ENCODE data around the gene FNDC11.
"Not testable (repeated sequence)": the region's sequence is repeated elsewhere in the genome, so short reads cannot be mapped to it uniquely, and the experiment has no call there.

The FNDC11 gene, protein sequence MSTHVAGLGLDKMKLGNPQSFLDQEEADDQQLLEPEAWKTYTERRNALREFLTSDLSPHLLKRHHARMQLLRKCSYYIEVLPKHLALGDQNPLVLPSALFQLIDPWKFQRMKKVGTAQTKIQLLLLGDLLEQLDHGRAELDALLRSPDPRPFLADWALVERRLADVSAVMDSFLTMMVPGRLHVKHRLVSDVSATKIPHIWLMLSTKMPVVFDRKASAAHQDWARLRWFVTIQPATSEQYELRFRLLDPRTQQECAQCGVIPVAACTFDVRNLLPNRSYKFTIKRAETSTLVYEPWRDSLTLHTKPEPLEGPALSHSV

DNA sequence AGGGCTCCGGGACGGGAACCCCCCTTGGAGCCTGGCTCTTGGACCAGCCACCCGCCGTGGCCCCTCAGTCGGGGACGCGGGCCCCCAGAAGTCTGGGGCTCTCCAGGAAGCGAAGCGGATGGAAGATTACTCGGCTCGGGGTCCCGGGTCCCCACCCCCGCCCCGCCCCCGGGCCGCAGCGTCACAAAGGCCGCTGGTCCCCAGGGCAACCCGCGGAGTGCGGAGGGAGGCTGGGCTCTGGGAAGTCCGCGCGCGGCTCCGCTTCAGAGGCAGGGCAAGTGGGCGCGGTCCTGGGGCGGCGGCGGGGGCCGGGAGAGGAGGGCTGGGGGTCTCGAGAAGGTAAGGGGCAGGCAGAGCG lies at the start of gene FNDC11:
Gene FNDC11, plus strand, starts transcription at position 227 of the 358 bp plus-strand sequence. CDS start 1,505 bp downstream, outside the sequence.
- no peak for FAIRE-seq
- no peak for DNase-seq (ENCODE audit: low spot score)

- DNase-seq (ENCODE audit: low spot score) (no peak), FAIRE-seq (no peak)
These were observed 49.3 kb upstream of the FNDC11 start for GRCh38 chr20:63504642-63505041.

DNA sequence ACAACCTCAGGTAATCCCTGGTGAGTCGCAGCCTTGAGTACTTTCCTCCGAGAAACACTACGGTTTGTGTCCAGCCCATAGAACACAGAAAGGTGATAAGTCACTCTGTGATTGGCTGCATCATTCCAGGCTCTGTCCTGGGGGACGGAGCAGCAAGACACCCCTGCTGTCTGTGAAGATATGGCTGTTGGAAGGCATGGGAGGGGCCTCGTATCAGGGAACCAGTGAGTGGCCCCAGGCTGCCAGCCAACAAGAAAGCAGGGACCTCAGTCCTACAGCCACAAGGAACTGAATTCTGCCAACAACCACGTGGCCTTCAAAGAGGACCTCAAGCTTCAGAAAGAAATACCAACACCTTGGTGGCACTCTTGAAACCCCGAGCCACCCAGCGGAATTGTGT lies 48.7 kb upstream of the FNDC11 start:
- no peak for DNase-seq (ENCODE audit: low spot score)
- no peak for FAIRE-seq

GRCh38 chr20:63505723-63506122 lies 48.2 kb upstream of the FNDC11 start:
- FAIRE-seq: no peak

GRCh38 chr20:63507083-63507743 lies 46.7 kb upstream of the FNDC11 start:
- no peak for DNase-seq (ENCODE audit: low spot score)
- no peak for FAIRE-seq

More at GRCh38 chr20:63505723-63506122, 48.2 kb upstream of the FNDC11 start:
- no peak for DNase-seq (ENCODE audit: low spot score)

DNA sequence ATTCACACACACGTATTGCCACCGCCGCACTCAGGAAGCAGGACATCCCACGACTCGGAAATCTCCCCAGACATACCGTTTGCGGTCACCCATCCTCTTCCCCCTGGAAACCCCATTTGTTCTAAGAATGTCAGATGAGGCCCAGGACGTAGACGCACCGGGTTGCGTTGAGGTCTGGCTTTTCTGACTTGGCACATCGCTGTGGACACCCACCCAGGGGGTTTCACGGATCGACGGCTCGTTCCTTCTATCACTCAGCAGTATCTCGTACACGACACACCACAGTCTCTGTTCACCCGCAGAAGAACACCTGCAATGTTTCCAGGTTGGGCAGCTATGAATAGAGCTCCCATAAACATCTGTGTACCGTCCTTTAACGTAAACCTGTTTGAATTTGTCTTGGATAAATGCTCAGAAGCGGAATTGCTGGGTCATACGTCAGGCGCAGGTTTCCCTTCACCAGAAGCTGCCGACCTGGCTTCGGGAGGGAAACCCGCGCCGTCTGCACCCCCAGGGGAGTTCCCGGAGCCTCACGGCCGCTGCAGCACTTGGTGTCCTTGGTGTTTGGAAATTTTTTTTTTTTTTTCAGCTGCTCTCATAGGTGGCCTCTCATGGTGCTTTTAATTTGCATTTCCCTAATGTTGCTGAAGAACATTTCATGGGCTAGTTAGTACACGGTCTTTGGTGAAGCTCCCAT lies 45.7 kb upstream of the FNDC11 start:
- no peak for DNase-seq (ENCODE audit: low spot score)
- FAIRE-seq: no peak

DNA sequence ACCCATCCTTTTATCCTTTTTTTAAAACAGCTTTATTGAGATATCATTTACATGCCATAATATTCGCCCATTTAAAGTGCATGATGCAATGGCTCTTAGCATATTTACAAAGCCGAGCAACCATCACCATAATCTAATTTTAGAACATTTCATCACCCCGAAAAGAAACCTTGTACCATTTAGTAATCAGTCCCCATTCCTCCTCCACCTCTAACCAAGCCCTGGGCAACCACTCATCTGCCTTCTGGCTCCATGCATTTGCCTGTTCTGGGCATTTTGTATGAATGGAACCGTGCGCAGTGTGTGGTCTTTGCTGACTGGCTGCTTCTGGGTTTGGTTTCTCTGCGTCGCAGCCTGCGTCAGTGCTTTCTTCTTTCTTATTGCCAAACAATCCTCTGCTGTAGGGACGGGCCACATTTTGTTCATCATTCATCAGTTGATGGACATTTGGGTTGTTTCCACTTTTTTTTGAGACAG lies 44.8 kb upstream of the FNDC11 start:
- FAIRE-seq (no peak), DNase-seq (ENCODE audit: low spot score) (no peak)

- no peak for DNase-seq (ENCODE audit: low spot score)
- FAIRE-seq: no peak
These were observed 40.8 kb upstream of the FNDC11 start for GRCh38 chr20:63513207-63513606.

- FAIRE-seq; DNase-seq (ENCODE audit: low spot score): not testable (repeated sequence)
These were observed 39.4 kb upstream of the FNDC11 start for GRCh38 chr20:63514520-63514919.

DNA sequence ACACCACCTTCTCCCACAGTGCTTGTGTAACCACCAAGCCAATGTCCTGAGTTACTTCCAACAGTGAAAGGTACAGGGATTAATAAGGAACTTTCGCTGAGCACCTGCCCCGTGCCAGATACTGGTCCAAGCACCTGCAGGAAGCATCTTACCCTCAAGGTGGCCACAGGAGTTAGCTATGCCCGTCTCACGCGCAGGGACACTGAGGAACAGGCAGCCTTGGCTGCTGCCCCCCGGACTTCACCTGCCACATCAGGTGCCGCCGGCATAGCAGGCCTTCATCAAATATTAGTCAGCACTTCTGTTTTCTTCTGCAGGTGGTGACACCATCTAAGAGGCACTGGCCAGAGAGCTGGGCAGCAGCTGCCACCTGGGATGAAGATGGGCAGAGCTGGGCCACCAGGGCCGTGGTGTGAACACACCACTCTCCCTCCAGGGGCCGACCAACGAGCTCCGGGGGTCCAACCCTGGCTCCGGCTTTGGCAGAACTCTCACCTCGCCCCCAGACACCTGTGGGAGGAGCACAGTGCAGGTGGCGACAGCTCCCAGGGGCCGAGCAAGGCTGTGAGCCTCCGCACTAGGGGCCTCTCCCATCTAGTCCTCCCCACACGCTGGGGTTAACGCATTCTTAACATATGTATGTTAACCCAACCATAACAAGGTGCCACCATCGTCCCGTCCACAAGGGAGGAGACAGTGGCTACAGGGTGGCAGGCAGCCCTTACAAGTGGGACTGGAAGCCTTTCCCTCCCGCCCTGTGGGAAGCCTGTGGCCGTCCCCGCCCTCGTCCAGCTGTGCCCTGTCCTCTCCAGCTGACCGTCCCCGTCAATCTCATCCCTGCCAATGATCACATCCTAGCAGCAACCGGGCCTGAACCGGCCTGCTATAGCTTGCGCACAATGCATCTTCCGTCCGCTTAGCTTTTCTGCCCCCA lies 36.3 kb upstream of the FNDC11 start:
- DNase-seq (ENCODE audit: low spot score) (no peak), FAIRE-seq (no peak)

DNA sequence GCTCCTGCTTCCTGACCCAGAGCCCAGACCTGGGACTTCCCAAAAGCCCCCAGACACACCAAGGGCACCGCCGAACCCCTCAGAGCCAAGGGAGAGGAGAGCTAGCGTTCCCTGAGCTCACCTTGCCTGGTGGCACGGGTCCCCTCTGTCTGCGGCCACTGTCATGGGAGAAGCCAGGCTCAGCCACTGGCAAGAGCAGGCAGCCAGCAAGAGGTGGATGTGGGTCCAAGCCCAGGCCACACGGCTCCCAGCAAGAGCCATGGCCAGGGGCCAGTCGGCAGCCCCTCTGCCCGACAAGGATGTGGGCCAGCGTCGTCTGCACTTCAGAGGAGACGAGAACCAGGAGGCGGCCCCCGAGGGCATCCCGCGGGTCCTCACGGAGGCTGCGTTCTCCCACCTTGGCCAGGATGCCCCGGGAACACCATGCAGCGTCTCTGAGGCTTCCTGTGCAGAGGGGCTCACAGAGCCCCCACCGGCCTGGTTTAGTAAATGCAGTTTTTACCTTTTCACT lies 35.6 kb upstream of the FNDC11 start:
- FAIRE-seq: no peak

DNA sequence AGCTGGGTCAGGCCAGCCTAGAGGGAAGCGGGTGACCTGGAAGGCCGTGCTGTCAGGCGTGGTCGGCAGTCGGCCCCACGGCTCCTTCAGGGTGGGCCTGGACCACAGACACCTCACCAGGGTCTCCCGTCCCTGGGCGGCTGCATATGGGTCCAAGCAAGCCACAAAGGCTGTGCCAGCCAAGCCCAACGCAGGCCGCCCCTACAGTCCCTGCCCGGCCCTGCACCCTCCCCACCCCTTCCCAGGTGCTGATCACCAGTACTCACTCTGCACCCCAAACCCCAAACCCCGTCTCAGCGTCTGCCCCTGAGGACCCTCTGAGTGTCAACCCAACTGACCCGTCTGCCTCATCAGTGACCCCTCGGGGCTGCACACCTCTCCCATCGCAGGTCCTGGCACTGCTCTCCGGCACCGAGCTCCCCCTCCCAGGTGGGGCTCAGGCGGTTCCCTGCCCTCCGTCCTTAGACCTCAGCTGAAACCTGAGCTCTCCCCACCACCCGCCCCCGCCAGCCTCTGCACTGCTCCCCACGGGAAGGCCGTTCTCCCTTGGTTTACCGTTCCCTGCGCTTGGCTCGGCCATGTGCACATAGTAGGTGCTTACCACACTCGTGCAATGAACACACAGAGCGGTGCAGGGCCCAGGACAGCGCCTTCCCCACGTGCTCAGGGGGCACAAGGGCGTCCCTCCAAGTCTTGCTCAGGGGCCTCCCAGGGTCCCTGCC lies 34.9 kb upstream of the FNDC11 start:
- FAIRE-seq (no peak), DNase-seq (ENCODE audit: low spot score) (no peak)

More for the DNA sequence above, 35.6 kb upstream of the FNDC11 start:
- DNase-seq (ENCODE audit: low spot score): no peak

DNA sequence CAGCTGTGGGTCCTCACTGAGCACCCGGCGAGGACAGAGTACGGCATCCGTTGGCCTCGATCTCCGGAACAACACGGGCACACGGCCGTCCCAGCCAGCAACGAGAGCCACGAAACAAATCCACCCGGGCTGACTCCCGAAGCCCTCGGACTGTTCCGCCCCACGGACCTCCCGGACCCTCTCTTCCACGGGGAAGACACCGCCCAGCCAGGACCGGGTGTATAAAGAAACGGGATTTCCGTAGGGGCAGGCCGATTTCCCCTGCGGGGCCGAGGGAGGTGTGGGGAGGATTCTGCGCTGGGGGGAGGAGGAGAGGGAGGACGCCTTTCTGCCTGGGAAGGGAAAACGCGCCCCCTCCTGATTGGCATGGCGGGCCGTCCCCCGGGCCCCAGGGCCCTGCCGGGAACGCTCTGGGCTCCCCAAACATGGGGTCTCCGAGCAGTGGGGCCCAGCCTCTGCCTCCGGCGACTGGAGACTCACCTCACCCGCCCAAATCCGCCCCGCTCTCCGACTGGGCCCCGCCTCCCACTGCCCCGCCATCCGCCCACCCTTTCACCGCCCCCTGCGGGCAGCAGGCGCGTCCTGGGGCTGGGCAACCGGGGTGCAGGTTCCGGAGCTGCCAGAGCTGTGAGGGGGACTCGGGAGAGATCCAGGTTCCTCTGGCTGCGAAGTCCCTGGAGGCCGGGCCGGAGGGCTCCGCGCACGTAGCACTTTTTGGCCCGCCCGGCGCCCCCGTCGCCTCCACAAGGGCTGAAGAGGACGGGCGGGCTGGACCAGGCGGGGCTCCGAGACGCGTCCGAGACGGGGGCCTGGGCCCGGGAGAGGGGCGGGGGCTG lies 34.1 kb upstream of the FNDC11 start:
- FAIRE-seq (no peak), DNase-seq (ENCODE audit: low spot score) (no peak)

GRCh38 chr20:63520504-63520933 lies 33.4 kb upstream of the FNDC11 start, which contains the start of gene PPDPF:
PPDPF (plus strand) TSS chr20:63520765; CDS start chr20:63521309, 544 bp downstream.
- peak; percentile 58 for DNase-seq (ENCODE audit: low spot score)

GRCh38 chr20:63520934-63521601 lies 32.9 kb upstream of the FNDC11 start:
- FAIRE-seq (no peak), DNase-seq (ENCODE audit: low spot score) (peak; percentile 40)

More at GRCh38 chr20:63520504-63520933, 33.4 kb upstream of the FNDC11 start, which contains the start of gene PPDPF:
- no peak for FAIRE-seq

- DNase-seq (ENCODE audit: low spot score): no peak
These were observed 32.4 kb upstream of the FNDC11 start for GRCh38 chr20:63521602-63522001.

DNA sequence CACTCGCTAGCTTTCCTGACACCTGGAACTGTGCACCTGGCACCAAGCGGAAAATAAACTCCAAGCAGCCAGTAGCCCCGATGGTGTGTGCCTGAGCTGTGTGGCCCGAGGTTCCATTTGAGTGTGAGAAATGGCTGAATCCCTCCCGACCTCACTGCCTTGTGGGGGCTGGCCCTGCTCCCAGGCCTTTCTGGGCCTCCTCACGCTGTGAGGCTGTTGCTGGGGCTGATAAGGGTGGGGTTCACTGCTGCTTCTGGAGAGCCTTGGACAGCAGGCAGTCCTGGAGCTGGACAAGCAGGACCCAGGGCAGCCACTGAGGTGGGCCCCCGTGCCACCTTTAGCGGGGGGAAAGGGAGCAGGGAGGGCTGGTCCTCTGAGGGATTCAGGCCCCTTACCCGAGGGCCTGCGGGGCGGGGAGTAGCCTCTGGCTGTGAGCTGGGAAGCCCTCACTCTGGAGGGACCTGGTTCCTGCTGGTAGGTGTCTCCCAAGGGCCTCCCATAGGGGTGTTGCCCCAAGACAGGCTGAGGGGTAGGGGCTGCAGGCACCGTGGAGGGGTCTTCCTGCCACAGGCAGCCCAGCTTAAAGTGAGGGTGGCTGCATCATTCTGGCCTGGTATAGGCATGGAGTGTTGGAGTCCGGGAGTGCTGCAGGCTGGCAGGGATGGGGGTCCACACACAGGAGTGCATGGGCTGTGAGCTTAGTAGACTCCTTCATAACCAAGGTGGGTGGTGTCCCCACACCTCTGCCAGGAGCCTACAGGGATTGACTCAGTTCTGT lies 31.7 kb upstream of the FNDC11 start:
- FAIRE-seq (no peak), DNase-seq (ENCODE audit: low spot score) (no peak)

More at GRCh38 chr20:63521602-63522001, 32.4 kb upstream of the FNDC11 start:
- no peak for FAIRE-seq
